Endometrium (tissue), 2 donors: ENCODE results near the gene SMCO2.

Experiments
- FAIRE-seq: peaks from 2 replicates; lab custom pipeline; 2012; peaks lifted over from hg19 to GRCh38; lab: Jason Lieb, UNC
- donor health status: control.
- donor health status: control.

The SMCO2 gene

GRCh38 chr12:27455589-27455988, 9.1 kb downstream of the SMCO2 start:
- no peak for FAIRE-seq

DNA sequence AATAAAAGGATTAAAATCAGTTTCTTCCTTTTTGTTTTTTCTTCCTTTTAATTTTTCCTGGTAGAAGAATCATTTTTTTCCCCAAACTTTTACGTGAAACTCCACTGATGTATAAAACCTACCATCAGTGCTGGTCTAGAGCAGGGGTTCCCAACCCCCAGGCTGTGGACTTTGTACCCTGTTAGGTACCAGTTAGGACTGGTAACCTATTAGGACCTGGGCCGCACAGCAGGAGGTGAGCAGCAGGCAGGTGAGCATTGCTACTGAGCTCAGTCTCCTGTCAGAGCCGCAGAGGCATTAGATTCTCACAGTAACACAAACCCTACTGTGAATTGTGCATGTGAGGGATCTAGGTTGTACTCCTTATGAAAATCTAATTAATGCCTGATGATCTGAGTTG, 10.1 kb downstream of the SMCO2 start:
- FAIRE-seq, result no peak

GRCh38 chr12:27460471-27460978, 14.0 kb downstream of the SMCO2 start:
- no peak for FAIRE-seq

- peak; percentile 96 for FAIRE-seq
Observed at GRCh38 chr12:27462151-27462694, 15.7 kb downstream of the SMCO2 start.

DNA sequence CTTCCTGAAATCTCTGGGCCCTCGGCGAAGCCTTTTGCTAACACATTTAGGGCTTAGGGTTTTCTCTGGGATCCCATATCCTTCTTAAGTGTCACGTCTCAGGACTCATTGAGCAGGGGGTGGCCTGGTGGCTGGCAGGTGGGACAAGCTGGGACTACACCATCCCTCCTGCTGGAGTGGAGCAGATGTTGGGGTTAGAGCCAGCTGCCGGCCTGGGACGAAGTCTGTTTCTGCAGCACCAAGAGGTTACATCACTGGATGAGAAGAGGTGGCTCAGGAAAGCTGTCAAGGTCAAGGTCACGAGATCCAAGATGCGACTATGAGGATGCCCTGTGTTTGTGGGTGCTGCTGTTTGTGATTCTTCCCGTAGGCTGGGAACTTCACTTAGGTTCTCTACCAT, 16.3 kb downstream of the SMCO2 start:
- no peak for FAIRE-seq

DNA sequence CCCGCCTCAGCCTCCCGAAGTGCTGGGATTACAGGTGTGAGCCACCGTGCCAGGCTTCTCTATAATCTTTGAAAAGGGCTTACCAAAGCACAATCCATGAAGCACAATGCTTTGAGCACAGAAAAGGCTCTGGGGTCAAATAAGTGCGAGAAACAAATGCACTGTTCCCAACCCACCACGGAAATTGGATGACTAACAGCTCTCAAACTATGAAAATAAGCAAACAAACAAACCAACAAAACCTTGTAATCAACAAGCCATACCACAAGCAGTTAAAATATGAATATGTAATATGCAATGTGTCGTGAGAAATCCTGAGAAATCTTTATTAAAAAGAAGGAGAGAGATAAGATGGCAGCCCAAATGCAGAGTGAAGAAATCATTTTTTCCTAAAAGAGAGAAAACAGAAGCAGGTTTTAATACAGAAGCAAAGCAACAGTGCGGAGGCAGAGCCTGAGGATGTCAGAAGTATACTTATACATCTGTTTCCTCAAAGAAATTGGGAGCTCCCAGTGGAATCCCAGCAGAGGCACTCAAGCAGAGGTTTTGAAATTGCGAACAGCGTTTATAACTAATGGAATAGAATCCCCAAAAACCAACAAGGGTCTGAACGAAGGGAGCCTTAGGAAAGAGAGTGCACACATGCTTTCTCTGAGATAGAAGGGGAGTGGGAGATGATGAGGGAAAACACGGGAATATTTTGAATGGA, 17.1 kb downstream of the SMCO2 start:
- FAIRE-seq, result no peak

DNA sequence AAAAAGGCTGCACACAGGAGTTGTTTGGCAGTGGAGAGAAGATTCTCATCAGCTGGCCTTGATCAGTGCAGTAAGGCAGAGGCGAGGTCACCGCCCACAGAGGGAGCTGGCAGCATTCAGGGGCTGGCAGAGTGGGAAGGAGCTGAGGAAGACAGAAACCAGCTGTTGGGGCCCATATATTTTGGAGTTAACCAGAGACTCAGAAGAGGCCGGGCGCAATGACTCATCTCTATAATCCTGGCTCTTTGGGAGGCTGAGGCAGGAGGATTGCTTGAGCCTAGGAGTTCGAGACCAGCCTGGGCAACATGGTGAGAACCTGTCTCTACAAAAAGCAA, 17.7 kb downstream of the SMCO2 start:
- FAIRE-seq, result no peak

DNA sequence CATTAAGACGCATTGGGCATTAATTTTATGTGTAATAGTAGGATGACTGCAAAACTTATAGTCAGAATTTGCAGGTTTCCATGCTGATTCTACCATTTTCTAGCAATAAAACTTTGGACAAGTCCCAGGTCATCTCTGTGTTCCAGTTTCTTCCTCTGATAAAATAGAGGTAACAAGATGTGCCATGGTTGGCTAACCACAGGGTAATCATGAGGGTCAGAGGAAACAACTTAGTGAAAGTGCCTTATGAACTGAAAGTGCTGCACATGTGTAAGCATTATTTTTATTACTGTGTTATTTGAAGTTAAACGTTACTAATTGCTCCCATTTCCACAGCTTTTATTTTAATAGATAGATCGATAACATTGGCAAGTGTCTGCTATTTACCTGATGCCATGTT, 21.1 kb downstream of the SMCO2 start:
- FAIRE-seq, result no peak

- no peak for FAIRE-seq
Observed at GRCh38 chr12:27468241-27468640, 21.7 kb downstream of the SMCO2 start.

- no peak for FAIRE-seq
Observed at GRCh38 chr12:27469176-27469736, 22.7 kb downstream of the SMCO2 start.

GRCh38 chr12:27472604-27473003, 26.1 kb downstream of the SMCO2 start:
- FAIRE-seq, result no peak

GRCh38 chr12:27474344-27474743, 27.8 kb downstream of the SMCO2 start:
- no peak for FAIRE-seq

DNA sequence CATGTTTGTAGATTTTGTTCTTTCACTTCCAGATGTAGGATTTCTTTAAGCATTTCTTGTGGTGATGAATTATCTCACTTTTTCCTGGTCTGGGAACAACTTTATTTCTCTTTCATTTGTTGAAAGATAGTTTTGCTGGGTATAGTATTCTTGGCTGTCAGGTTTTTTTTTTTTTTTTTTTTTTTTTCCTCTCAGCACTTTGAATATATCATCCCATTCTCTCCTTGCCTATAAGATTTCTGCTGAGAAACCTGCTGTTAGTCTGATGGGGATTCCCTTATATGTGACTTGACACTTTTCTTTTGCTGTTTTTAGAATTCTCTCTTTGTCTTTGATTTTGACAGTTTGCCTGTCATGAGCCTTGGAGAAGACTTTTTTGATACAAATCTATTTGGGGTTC, 30.5 kb downstream of the SMCO2 start:
- no peak for FAIRE-seq

DNA sequence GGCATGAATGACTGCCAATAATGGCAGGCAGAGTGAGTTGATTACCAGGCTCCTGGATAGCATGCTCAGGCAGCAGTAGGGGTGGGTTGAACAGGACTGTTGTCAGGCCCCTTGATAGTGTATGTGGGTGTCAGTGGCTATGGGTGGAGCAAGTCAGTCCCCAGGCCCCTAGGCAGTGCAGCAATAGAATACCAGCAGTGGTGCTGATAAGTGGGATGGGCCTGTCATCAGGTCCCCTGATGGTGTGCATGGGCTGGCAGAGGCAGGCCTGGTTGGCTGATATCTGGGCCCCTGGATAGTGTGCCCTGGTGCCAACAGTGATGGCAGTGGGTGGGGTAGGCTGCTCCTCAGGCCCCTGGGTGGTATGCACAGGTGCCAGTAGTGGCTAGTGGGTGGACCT, 32.4 kb downstream of the SMCO2 start:
- no peak for FAIRE-seq

DNA sequence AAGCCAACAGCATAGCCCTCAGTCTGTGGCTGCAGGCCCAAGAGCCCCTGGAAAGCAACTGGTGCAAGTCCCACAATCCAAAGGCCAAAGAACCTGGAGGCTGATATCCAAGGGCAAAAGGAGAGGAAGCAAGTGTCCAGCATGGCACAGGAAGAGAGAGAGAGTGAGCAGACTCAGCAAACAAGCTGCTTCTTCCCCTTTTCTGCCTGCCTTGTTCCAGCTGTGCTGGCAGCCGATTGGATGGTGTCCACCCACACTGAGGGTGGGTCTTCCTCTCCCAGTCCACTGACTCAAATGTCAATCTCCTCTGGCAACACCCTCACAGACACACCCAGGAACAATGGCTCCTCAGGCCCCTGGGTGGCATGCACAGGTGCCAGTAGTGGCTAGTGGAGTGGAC, 33.5 kb downstream of the SMCO2 start:
- FAIRE-seq, result no peak

DNA sequence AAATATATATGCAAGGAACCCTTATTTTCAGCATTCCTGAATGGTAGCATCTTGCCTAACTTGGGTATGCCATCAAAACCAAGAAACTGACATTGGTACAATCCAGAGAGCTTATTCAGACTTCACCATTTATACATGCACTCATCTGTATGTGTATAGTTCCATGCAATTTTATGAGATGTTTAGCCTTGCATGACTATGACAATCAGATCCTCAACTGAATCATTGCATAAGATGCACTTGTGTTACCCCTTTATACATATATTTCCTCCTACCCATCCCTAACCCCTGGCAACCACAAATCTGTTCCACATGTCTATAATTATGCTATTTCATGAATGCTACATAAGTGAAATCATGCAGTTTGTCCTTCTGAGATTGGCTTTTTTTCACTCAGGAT, 40.4 kb downstream of the SMCO2 start:
- FAIRE-seq, result no peak

- no peak for FAIRE-seq
Observed at GRCh38 chr12:27488479-27488878, 41.9 kb downstream of the SMCO2 start.

DNA sequence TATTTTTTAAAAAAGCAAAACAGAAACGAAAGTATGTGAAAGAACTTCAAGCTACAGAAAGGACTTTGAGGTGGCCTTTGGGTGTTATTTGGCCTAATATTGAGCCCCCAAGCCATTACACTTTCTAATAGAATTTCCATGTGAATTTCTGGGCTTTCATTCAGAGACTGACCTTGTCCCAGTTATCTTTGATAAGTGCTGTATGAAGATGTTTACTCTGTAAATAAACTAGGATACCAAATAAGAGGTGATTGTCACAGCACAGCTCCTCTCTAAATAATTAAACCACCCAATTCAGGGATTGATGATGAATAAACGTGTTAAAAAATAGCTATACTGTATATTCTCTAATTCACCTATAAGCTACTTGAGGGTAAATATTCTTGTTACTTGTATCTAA, 44.7 kb downstream of the SMCO2 start:
- FAIRE-seq, result no peak

DNA sequence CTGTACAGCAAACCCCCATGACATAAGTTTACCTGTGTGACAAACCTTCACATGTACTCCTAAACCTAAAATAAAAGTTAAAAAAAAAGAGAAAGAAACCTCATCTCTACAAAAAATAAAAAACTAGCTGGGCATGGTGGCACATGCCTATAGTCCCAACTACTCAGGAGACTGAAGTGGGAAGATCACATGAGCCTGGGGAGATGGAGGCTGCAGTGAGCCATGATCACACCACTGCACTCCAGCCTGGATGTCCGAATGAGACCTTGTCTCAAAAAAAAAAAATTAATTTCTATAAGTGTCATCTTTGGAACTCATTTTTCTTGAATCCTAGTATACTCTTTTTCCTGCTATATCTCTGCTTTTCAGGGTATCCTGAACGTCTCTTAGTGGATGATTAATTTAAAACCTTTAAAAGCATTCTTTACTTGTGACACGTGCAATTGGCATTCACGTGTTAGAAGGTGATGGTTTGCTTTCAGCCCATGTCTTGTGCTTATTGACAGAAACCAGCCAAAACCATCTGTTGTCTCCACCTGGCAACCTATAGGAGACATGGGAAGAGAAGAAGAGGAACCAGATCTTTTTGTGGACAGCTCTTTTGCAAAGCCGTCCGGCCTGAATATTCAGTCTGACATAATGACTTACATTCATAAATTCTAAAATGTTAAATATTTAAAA, 46.9 kb downstream of the SMCO2 start:
- no peak for FAIRE-seq

DNA sequence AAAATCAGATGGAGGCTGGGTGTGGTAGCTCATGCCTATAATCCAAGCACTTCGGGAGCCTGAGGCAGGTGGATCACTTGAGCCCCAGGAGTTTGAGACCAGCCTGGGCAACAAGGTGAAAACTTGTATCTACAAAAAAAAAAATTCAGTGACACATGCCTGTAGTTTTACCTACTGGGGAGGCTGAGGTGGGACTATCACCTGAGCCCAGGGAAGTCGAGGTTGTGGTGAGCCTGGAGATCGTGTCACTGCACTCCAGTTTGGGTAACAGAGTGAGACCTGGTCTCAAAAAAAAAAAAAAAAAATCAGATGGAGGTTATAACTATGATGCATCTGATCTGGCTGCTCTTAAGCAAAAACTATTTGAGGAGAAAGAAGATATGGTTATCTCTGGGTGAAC, 50.9 kb downstream of the SMCO2 start:
- no peak for FAIRE-seq

DNA sequence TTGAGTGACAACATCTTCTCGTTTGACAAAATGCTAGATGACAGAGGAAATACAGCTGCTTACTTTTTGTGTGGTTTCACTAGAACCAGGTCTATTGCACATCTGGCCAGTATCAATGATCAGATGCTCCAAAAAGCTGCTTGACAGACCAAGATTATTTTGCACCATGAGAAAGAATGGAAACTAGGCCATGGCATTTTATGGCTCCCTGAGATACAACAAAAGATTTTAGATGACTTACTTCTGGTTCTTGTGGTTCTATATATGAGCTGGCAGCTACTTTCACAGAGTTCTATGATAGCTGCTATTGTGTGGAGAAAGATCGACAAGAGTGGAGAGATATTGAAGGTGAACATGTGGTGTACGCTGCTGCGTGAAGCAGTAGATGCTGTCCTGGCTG, 51.6 kb downstream of the SMCO2 start:
- no peak for FAIRE-seq

DNA sequence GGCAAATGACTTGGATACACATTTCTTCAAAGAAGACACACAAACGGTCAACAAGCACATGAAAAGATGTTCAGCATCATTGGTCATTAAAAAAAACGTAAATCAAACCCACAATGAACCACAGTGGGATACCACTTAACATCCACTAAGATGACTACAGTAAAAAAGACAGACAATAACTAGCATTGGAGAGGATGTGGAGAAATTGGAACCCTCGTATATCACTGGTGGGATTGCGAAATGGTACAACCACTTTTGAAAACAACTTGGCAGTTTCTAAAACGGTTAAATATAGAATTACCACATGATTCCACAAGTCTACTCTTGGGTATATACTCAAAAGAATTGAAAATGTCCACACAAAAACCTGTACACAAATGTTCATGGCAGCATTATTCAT, 52.2 kb downstream of the SMCO2 start:
- FAIRE-seq, result no peak

- no peak for FAIRE-seq
Observed at GRCh38 chr12:27499377-27499776, 52.8 kb downstream of the SMCO2 start.
